ENCODE measurements around the gene MAP3K5.
A peak's percentile ranks its signal among the peaks of the same experiment; 100 is the strongest.

The MAP3K5 gene

DNA sequence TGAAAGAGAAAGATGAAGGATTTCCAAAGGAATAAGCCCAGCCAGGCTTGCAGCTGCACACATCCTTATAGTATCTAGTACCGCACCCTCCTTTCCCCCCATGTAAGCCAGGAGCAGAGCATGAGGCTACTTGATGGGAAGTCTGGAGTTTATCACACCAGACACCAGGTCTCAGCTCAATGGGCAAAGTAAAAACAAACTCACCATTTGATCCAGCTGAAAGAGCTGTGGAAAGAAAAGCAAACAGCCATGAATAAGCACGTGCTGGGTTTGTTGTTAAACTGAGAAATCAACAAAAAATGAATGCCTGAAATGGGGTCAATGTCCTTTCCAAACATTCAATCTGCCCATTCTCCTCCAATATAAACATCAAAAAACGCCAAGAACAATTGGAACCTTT is 191.5 kb downstream of the MAP3K5 start:
- H3K4me3 ChIP-seq (ENCODE audit: low read depth, low read length): no peak overlapping the region
- TF ChIP-seq, protein P1, sequence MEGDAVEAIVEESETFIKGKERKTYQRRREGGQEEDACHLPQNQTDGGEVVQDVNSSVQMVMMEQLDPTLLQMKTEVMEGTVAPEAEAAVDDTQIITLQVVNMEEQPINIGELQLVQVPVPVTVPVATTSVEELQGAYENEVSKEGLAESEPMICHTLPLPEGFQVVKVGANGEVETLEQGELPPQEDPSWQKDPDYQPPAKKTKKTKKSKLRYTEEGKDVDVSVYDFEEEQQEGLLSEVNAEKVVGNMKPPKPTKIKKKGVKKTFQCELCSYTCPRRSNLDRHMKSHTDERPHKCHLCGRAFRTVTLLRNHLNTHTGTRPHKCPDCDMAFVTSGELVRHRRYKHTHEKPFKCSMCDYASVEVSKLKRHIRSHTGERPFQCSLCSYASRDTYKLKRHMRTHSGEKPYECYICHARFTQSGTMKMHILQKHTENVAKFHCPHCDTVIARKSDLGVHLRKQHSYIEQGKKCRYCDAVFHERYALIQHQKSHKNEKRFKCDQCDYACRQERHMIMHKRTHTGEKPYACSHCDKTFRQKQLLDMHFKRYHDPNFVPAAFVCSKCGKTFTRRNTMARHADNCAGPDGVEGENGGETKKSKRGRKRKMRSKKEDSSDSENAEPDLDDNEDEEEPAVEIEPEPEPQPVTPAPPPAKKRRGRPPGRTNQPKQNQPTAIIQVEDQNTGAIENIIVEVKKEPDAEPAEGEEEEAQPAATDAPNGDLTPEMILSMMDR (IDR thresholded peaks at IDR 0.05; ENCODE audit: low read depth, low read length, missing control alignments): no peak
- DNase-seq (ENCODE audit: low read depth): no peak
- in situ Hi-C loops (cut with HindIII; ENCODE audit: low sequenced_read_pairs): no loop called here

DNA sequence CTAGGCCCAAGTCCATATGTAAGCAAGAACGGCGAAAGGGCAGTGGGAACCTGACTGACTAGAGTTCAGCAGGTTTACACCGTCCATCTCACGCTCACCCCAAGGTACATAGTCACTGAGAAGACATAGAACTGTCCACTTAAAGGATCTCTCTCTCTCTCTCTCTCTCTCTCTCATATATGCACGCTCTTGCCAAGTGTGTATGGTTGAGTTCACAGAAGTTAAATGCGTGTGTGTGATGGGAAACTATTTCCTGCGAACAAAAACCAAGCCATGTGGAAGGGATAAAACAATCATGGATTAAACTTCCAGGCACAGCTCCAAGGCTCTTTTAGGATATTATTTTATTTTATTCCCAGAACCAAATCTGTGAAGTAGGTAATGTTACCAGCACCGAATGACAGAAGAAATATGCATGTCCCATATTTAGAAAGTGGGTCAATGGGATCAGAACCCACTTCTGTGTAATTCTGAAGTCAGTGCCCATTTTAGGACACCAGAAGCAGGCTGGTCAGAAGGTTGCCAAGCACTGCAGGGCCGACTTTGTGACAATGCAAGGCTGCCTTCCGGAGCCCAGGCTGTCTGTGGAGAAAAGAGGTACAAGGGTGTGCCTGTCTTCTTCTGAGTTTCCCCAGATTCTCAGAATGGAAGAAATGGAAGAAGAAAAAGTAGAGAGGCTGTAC is 192.8 kb downstream of the MAP3K5 start:
- H3K4me3 ChIP-seq (ENCODE audit: low read depth, low read length): no peak overlapping the region
- in situ Hi-C loops (cut with HindIII; ENCODE audit: low sequenced_read_pairs): no loop called here

DNA sequence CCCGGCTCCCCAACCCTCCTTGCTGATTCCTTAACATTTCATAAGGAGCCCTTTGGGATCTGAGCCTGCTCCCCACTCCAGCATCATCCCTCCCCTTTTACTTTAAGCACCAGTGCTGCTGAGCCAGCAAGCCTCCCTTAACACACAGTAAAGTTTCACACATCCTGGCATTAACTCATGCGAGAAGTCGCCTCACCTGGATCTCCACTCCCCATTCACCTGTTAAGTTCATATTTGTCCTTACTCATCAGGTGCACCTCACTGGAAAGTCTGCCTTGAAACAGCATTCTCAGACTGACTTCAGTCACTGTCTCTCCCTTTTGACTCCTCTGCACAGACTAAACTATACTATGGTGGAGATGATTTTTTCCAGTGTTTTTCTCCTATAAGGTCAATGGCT is 194.2 kb downstream of the MAP3K5 start:
- DNase-seq (ENCODE audit: low read depth): no peak
- no peak overlapping the region for H3K4me3 ChIP-seq (ENCODE audit: low read depth, low read length)
- in situ Hi-C loops (cut with HindIII; ENCODE audit: low sequenced_read_pairs): no loop called here
- TF ChIP-seq, protein P1 (IDR thresholded peaks at IDR 0.05; ENCODE audit: low read depth, low read length, missing control alignments): no peak

More for the DNA sequence above, 192.8 kb downstream of the MAP3K5 start:
- DNase-seq (ENCODE audit: low read depth): peak; percentile 61
- TF ChIP-seq, protein P1 (IDR thresholded peaks at IDR 0.05; ENCODE audit: low read depth, low read length, missing control alignments): no peak

DNA sequence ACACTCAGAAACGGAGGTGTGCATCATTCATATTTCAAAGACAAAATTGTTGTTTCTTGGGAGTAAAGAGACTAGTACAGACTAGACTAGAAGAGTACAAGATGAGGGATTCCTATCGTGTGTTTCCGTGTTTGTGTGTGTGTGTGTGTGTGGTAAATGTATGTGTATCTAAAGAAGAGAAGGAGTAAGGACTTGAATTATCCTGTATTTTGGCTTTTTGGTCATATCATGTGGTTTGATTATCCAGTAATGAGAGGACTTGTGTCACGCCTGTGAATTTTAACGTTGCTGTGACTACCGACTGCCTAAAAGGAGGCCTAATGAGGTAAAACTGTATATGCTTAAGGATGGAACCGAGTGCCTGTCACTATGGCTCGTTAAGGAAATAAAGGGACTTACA is 197.6 kb downstream of the MAP3K5 start:
- in situ Hi-C loops (cut with HindIII; ENCODE audit: low sequenced_read_pairs): no loop called here
- H3K4me3 ChIP-seq (ENCODE audit: low read depth, low read length): no peak overlapping the region
- DNase-seq (ENCODE audit: low read depth): no peak
- TF ChIP-seq, protein P1 (IDR thresholded peaks at IDR 0.05; ENCODE audit: low read depth, low read length, missing control alignments): no peak

DNA sequence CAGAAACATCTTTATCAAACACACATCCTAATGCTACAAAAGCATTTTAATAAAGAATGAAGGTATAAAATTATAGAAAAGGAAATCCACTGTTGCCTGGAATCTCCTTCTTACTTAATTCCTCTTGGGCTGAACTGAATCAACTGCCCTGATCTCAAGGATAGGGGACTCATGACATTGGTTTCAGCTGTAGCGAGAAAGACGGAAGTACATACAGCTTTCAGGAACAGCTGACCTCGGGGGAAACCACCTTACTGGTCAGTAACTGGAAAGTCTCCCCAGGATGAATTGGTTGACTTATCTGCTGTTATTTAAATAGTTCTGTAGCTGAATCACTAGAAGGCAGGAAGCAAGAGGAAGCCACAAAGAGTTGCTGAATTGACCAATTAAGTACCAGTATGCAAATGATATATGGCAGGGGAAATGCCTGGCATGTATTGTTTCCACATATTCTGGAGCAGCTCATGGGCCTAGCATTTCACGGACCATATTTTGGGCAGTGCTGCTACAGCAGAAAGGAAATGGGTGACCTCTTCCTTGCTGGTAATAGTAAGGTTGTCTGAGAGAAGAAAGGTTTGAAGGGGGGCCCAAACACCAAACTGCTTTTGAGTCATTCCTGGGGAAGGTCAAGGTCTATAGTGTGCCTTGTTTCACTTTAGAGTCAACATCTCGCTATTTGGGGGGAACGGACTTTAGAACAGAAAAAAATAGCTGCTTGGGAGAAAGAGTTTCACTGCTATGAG is 198.4 kb downstream of the MAP3K5 start:
- no peak overlapping the region for H3K4me3 ChIP-seq (ENCODE audit: low read depth, low read length)

DNA sequence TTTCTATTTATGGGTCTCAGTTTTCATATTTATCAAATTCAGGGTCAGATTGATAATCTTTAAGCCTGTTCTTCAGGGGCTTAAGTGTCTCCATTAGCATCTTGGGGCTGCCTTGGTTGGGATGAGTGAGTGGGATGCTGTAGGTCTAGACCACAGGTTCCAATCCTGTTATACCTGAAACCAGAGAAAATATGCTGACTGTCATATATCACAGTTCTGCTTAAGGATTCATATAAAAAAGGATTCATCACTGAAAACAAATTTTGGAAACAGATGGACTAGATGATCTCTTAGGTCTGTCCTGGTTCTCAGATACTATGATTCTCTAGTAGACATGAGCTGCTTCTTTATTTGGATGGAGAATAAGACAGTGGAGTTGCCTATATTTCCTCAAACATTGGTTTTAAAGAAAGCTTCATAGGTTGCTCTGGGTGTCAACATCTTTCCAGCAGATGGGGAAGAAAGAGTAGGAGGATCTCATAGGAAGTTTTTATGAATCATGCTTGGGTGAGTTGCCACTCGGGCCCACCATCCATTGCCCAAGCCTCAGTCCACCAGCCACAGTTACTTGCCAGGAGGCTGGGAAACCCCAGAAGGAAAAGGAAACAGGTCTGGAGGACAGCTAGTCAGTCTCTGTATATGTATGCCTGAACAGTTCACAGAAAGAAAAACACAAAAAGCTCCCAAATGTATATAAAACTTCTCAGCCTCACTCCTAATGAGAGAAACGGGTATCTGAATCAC is 199.2 kb downstream of the MAP3K5 start:
- no peak overlapping the region for H3K4me3 ChIP-seq (ENCODE audit: low read depth, low read length)
- no peak for DNase-seq (ENCODE audit: low read depth)
- TF ChIP-seq, protein P1 (IDR thresholded peaks at IDR 0.05; ENCODE audit: low read depth, low read length, missing control alignments): no peak
- in situ Hi-C loops (cut with HindIII; ENCODE audit: low sequenced_read_pairs): no loop called here

More for the DNA sequence above, 198.4 kb downstream of the MAP3K5 start:
- in situ Hi-C loops (cut with HindIII; ENCODE audit: low sequenced_read_pairs): no loop called here
- TF ChIP-seq, protein P1 (IDR thresholded peaks at IDR 0.05; ENCODE audit: low read depth, low read length, missing control alignments): no peak
- peak; percentile 95 for DNase-seq (ENCODE audit: low read depth)
